SK-N-SH (cell line): ENCODE data around the gene SPRY4.

Source experiments
- CHD2 ChIP-seq: fragments of 150-350 bp; IDR thresholded peaks from 2 replicates; pipeline ENCODE4 v1.6.1; 2018; ENCODE audit warnings: low read length; ENCODE audit not compliant: partially characterized antibody
- CTCF ChIP-seq: fragments of 200-600 bp; sonication (generic); IDR thresholded peaks from 2 replicates; pipeline ENCODE4 v1.6.1; 2017; ENCODE audit warnings: antibody characterized with exemption, mild to moderate bottlenecking, moderate library complexity
- EP300 ChIP-seq, 2 experiments: IDR thresholded peaks; 2 replicates each; pipeline versions ENCODE4 v1.4.0 to v1.6.1; 2012; ENCODE audit warnings: borderline replicate concordance in 1 of 2, low read depth in 1 of 2, low read length in 1 of 2
- FOSL2 ChIP-seq: IDR thresholded peaks from 2 replicates; pipeline ENCODE4 v1.4.0; 2012; ENCODE audit warnings: low read depth, mild to moderate bottlenecking, moderate library complexity, borderline replicate concordance
- GABPA ChIP-seq: IDR thresholded peaks from 2 replicates; pipeline ENCODE4 v1.4.0; 2012; ENCODE audit warnings: low read depth, mild to moderate bottlenecking
- IRF3 ChIP-seq: fragments of 150-350 bp; IDR thresholded peaks from 2 replicates; pipeline ENCODE4 v1.6.1; 2016; ENCODE audit warnings: mild to moderate bottlenecking, low read depth, low read length
- JUND ChIP-seq: IDR thresholded peaks from 2 replicates; pipeline ENCODE4 v1.4.0; 2012
- NRF1 ChIP-seq: IDR thresholded peaks from 2 replicates; pipeline ENCODE4 v1.6.1; 2012; ENCODE audit warnings: low read depth, mild to moderate bottlenecking, low read length
- REST ChIP-seq: IDR thresholded peaks from 2 replicates; pipeline ENCODE4 v1.6.1; 2012; ENCODE audit warnings: mild to moderate bottlenecking, low read depth, low read length, moderate library complexity
- RFX5 ChIP-seq: IDR thresholded peaks from 2 replicates; pipeline ENCODE4 v1.6.1; 2012; ENCODE audit warnings: mild to moderate bottlenecking, improper control_type of control experiment, low read length
- TAF1 ChIP-seq: IDR thresholded peaks from 2 replicates; pipeline ENCODE4 v1.6.1; 2012; ENCODE audit warnings: low read depth, mild to moderate bottlenecking, low read length, moderate library complexity, borderline replicate concordance

DNA sequence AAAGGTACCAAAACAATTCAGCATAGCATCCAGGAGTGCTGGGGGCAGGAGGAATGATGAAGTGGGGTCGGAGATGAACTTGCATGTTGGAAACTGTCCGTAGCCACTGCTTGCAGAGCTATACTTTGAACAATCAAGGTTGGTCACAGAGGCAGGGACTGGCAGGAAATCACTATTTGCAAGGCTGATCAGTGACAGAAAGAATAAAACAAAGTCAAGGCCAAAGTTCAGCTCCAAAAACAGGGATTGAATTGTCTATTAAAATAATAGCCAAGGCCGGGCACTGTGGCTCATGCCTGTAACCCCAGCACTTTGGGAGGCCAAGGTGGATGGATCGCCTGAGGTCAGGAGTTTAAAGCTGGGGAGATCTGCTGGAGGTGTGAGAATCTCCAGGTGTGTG lies 18.7 kb upstream of the SPRY4 start:
- TF ChIP-seq REST (no peak), CTCF (no peak), RFX5 (no peak), TAF1 (no peak), JUND (no peak), FOSL2 (no peak), EP300 (IDR thresholded peaks at IDR 0.05; ENCODE audit: borderline replicate concordance in 1 of 2, low read depth in 1 of 2, low read length in 1 of 2) (no peak), CHD2 (no peak), IRF3 (no peak), NRF1 (no peak), GABPA (no peak)
